ENCODE measurements around the gene MATCAP1. TPM values are rescaled to one million over a fixed set of nuclear protein-coding genes. Genes with fewer than 3 reads are reported as not detected.
A peak's percentile ranks its signal among the peaks of the same experiment; 100 is the strongest.

The MATCAP1 gene
- total and polyA plus RNA-seq, 2 of the 13 experiments (the other 11 are each of a cell fraction or from before 2014, with no cell fraction given): 11.2 to 24.5 TPM

DNA sequence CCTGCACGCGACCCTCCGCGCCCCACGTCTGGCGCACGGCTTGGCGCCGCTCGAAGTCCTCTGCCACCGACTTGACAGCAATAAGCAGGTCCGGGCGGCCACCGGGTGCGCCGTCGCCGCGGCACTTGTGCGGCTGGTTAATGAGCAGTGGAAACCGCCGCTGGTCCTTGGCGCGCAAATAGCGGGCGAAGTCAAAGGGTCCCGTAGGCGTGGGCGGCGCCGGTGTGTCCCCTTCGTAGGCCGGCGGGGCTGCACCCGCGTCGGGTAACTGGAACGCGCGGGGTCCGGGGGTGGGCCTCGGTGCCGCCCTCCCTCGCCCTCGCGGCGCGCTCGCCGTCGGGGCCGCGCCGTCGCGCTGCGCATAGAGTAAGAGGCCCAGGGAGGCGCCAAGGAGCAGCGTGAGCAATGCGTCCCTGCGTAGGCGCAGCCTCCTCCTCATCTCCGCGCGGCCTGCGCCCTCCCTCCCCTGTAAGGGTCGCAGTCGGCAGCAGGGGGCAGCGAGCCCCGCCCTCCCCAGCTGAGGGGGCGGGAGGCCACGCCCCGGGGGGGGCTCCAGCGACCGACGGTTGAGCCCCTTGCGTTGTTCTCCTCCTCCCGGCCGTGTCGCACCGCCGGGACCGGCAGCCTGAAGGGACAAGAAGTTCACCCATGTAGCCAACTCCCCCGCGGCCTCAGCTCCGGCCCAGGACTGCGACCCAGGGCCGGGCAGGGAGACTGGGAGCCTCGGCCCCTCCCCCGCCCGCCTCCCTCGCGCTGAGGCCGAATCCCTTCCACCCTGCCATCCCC is 33.5 kb downstream of the MATCAP1 start (continued):
- no peak for TF ChIP-seq CENPX (CRISPR knock-in tag; IDR thresholded peaks at IDR 0.05)
- TF ChIP-seq ZKSCAN1 (IDR thresholded peaks at IDR 0.05; ENCODE audit: low read length): no peak
- TF ChIP-seq CHD4 (IDR thresholded peaks at IDR 0.05; ENCODE audit: borderline replicate concordance, low read length): no peak
- no peak; the same call in 1 of the 2 replicates for TF ChIP-seq GABPB1 (CRISPR knock-in tag; IDR thresholded peaks at IDR 0.05)
- TF ChIP-seq, protein P1, sequence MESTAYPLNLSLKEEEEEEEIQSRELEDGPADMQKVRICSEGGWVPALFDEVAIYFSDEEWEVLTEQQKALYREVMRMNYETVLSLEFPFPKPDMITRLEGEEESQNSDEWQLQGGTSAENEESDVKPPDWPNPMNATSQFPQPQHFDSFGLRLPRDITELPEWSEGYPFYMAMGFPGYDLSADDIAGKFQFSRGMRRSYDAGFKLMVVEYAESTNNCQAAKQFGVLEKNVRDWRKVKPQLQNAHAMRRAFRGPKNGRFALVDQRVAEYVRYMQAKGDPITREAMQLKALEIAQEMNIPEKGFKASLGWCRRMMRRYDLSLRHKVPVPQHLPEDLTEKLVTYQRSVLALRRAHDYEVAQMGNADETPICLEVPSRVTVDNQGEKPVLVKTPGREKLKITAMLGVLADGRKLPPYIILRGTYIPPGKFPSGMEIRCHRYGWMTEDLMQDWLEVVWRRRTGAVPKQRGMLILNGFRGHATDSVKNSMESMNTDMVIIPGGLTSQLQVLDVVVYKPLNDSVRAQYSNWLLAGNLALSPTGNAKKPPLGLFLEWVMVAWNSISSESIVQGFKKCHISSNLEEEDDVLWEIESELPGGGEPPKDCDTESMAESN (CRISPR knock-in tag; conservative IDR thresholded peaks at IDR 0.05): no peak
- no peak for TF ChIP-seq PHF8 (CRISPR knock-in tag; IDR thresholded peaks at IDR 0.05)
- TF ChIP-seq ZBTB7B (CRISPR knock-in tag; IDR thresholded peaks at IDR 0.05): no peak
- TF ChIP-seq ZNF430 (CRISPR knock-in tag; IDR thresholded peaks at IDR 0.05): 0 out of 2 replicates have a peak, but pooled peaks have one; percentile 11
- TF ChIP-seq SYNCRIP (IDR thresholded peaks at IDR 0.05; ENCODE audit: insufficient read depth, low read depth, low read length): no peak
- TF ChIP-seq ZNF317 (CRISPR knock-in tag; IDR thresholded peaks at IDR 0.05): no peak
- TF ChIP-seq, protein P2, sequence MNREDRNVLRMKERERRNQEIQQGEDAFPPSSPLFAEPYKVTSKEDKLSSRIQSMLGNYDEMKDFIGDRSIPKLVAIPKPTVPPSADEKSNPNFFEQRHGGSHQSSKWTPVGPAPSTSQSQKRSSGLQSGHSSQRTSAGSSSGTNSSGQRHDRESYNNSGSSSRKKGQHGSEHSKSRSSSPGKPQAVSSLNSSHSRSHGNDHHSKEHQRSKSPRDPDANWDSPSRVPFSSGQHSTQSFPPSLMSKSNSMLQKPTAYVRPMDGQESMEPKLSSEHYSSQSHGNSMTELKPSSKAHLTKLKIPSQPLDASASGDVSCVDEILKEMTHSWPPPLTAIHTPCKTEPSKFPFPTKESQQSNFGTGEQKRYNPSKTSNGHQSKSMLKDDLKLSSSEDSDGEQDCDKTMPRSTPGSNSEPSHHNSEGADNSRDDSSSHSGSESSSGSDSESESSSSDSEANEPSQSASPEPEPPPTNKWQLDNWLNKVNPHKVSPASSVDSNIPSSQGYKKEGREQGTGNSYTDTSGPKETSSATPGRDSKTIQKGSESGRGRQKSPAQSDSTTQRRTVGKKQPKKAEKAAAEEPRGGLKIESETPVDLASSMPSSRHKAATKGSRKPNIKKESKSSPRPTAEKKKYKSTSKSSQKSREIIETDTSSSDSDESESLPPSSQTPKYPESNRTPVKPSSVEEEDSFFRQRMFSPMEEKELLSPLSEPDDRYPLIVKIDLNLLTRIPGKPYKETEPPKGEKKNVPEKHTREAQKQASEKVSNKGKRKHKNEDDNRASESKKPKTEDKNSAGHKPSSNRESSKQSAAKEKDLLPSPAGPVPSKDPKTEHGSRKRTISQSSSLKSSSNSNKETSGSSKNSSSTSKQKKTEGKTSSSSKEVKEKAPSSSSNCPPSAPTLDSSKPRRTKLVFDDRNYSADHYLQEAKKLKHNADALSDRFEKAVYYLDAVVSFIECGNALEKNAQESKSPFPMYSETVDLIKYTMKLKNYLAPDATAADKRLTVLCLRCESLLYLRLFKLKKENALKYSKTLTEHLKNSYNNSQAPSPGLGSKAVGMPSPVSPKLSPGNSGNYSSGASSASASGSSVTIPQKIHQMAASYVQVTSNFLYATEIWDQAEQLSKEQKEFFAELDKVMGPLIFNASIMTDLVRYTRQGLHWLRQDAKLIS (CRISPR knock-in tag; IDR thresholded peaks at IDR 0.05): no peak
- TF ChIP-seq, protein P3, sequence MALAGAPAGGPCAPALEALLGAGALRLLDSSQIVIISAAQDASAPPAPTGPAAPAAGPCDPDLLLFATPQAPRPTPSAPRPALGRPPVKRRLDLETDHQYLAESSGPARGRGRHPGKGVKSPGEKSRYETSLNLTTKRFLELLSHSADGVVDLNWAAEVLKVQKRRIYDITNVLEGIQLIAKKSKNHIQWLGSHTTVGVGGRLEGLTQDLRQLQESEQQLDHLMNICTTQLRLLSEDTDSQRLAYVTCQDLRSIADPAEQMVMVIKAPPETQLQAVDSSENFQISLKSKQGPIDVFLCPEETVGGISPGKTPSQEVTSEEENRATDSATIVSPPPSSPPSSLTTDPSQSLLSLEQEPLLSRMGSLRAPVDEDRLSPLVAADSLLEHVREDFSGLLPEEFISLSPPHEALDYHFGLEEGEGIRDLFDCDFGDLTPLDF (CRISPR knock-in tag; IDR thresholded peaks at IDR 0.05): no peak
- no peak for TF ChIP-seq ZNF879 (CRISPR knock-in tag; IDR thresholded peaks at IDR 0.05)
- TF ChIP-seq GLI4 (CRISPR knock-in tag; IDR thresholded peaks at IDR 0.05; ENCODE audit: borderline replicate concordance): no peak
- TF ChIP-seq, protein P4, sequence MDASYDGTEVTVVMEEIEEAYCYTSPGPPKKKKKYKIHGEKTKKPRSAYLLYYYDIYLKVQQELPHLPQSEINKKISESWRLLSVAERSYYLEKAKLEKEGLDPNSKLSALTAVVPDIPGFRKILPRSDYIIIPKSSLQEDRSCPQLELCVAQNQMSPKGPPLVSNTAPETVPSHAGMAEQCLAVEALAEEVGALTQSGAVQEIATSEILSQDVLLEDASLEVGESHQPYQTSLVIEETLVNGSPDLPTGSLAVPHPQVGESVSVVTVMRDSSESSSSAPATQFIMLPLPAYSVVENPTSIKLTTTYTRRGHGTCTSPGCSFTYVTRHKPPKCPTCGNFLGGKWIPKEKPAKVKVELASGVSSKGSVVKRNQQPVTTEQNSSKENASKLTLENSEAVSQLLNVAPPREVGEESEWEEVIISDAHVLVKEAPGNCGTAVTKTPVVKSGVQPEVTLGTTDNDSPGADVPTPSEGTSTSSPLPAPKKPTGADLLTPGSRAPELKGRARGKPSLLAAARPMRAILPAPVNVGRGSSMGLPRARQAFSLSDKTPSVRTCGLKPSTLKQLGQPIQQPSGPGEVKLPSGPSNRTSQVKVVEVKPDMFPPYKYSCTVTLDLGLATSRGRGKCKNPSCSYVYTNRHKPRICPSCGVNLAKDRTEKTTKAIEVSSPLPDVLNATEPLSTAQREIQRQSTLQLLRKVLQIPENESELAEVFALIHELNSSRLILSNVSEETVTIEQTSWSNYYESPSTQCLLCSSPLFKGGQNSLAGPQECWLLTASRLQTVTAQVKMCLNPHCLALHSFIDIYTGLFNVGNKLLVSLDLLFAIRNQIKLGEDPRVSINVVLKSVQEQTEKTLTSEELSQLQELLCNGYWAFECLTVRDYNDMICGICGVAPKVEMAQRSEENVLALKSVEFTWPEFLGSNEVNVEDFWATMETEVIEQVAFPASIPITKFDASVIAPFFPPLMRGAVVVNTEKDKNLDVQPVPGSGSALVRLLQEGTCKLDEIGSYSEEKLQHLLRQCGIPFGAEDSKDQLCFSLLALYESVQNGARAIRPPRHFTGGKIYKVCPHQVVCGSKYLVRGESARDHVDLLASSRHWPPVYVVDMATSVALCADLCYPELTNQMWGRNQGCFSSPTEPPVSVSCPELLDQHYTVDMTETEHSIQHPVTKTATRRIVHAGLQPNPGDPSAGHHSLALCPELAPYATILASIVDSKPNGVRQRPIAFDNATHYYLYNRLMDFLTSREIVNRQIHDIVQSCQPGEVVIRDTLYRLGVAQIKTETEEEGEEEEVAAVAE (CRISPR knock-in tag; IDR thresholded peaks at IDR 0.05; ENCODE audit: borderline replicate concordance): no peak
- TF ChIP-seq NCOA2 (CRISPR knock-in tag; IDR thresholded peaks at IDR 0.05): no peak
- TF ChIP-seq FOXC1 (CRISPR knock-in tag; IDR thresholded peaks at IDR 0.05; ENCODE audit: borderline replicate concordance): no peak
- no peak for TF ChIP-seq U2AF2 (IDR thresholded peaks at IDR 0.05; ENCODE audit: low read depth, low read length)
- TF ChIP-seq ZNF543 (CRISPR knock-in tag; IDR thresholded peaks at IDR 0.05): no peak

Data from HepG2 (cell line).